IMR-90 (cell line): ENCODE measurements around the gene CDON. TPM values are rescaled to one million over a fixed set of nuclear protein-coding genes. Genes with fewer than 3 reads are reported as not detected.

Source experiments
- ATAC-seq: fragments of 200-7000 bp; cut with Tn5 transposase; 2 replicates; pipeline ENCODE4 v1.9.1; 2020; ENCODE audit warnings: low read depth, mild to moderate bottlenecking, moderate library complexity
- BruUV-seq: library from RNA; stranded (reverse); fragments of 400-500 nt; replicated peaks from 2 replicates; lab custom pipeline; 2021; lab: Mats Ljungman, UMichigan
- CTCF ChIA-PET: fragments of 300-600 bp; formaldehyde crosslinking; extraction: SDS; loops from one replicate; lab custom pipeline; 2021; ENCODE audit warnings: antibody characterized with exemption; lab: Yijun Ruan, JAX
- POLR2A ChIA-PET: fragments of 300-600 bp; sonication (Branson Sonifier 250); formaldehyde crosslinking; loops from one replicate; lab custom pipeline; 2022; ENCODE audit warnings: antibody characterized with exemption; ENCODE audit not compliant: unreplicated experiment; lab: Charles Lee
- DNase-seq: peaks from one replicate; pipeline ENCODE4 v3.0.0; 2013
- H2AFZ ChIP-seq: replicated peaks from 2 replicates; pipeline ENCODE3; 2013; ENCODE audit warnings: low read length, mild to moderate bottlenecking; ENCODE audit not compliant: poor library complexity
- H2AK5ac ChIP-seq: 2 replicates; pipeline ENCODE4 v1.6.1; 2013; ENCODE audit warnings: low read depth, low read length, inconsistent platforms
- H2AK9ac ChIP-seq: replicated peaks from 2 replicates; pipeline ENCODE3; 2013; ENCODE audit warnings: mild to moderate bottlenecking, low read depth, low read length, moderate library complexity; ENCODE audit not compliant: poor library complexity
- H2BK120ac ChIP-seq: 2 replicates; pipeline ENCODE4 v1.6.1; 2013; ENCODE audit warnings: low read depth, low read length, inconsistent platforms
- H2BK15ac ChIP-seq: 3 replicates; pipeline ENCODE4 v1.6.1; 2013; ENCODE audit warnings: low read depth, low read length, inconsistent platforms
- H2BK20ac ChIP-seq: 2 replicates; pipeline ENCODE4 v1.6.1; 2013; ENCODE audit warnings: low read depth, mild to moderate bottlenecking, inconsistent platforms, low read length, moderate library complexity
- H2BK5ac ChIP-seq: 2 replicates; pipeline ENCODE4 v1.6.1; 2013; ENCODE audit warnings: mild to moderate bottlenecking, low read depth, low read length, inconsistent platforms; ENCODE audit not compliant: poor library complexity, severe bottlenecking
- H3K14ac ChIP-seq: replicated peaks from 2 replicates; pipeline ENCODE4 v1.6.1; 2013; ENCODE audit warnings: low read depth, low read length, inconsistent platforms
- H3K18ac ChIP-seq: 2 replicates; pipeline ENCODE4 v1.6.1; 2013; ENCODE audit warnings: low read depth, low read length, control low read depth
- H3K23ac ChIP-seq: 2 replicates; pipeline ENCODE4 v1.6.1; 2013; ENCODE audit warnings: low read depth, low read length, inconsistent platforms
- H3K27ac ChIP-seq: 2 replicates; pipeline ENCODE4 v1.5.1; 2013; ENCODE audit warnings: mild to moderate bottlenecking, control low read depth, low read length; ENCODE audit not compliant: insufficient read depth
- H3K27me3 ChIP-seq: 2 replicates; pipeline ENCODE4 v1.6.1; 2013; ENCODE audit warnings: low read length; ENCODE audit not compliant: control insufficient read depth, insufficient read depth
- H3K36me3 ChIP-seq: 2 replicates; pipeline ENCODE4 v1.6.1; 2013; ENCODE audit warnings: low read length, mixed read lengths; ENCODE audit not compliant: control insufficient read depth, insufficient read depth
- H3K4ac ChIP-seq: 2 replicates; pipeline ENCODE4 v1.6.1; 2013; ENCODE audit warnings: low read depth, low read length, inconsistent platforms
- H3K4me1 ChIP-seq: 2 replicates; pipeline ENCODE4 v1.6.1; 2013; ENCODE audit warnings: low read length, mixed read lengths; ENCODE audit not compliant: control insufficient read depth, insufficient read depth
- H3K4me2 ChIP-seq: 2 replicates; pipeline ENCODE4 v1.6.1; 2013; ENCODE audit warnings: low read depth, mild to moderate bottlenecking, control low read depth, low read length, moderate library complexity
- H3K4me3 ChIP-seq: 2 replicates; pipeline ENCODE4 v1.5.1; 2013; ENCODE audit warnings: low read depth, mild to moderate bottlenecking, control low read depth, low read length, moderate library complexity; ENCODE audit not compliant: insufficient read depth
- H3K56ac ChIP-seq: 2 replicates; pipeline ENCODE4 v1.6.1; 2013; ENCODE audit warnings: low read length, inconsistent platforms; ENCODE audit not compliant: insufficient read depth; ENCODE audit errors: extremely low read depth
- H3K79me1 ChIP-seq, 2 experiments: 2 replicates each; pipeline ENCODE4 v1.6.1; 2013; ENCODE audit warnings: low read length in 2 of 2, inconsistent platforms in 1 of 2, low read depth in 1 of 2
- H3K9ac ChIP-seq: 2 replicates; pipeline ENCODE4 v1.6.1; 2013; ENCODE audit warnings: low read depth, low read length, control low read depth
- H3K9me1 ChIP-seq: 2 replicates; pipeline ENCODE4 v1.6.1; 2013; ENCODE audit warnings: low read length, inconsistent platforms; ENCODE audit not compliant: insufficient read depth
- H3K9me3 ChIP-seq: 2 replicates; pipeline ENCODE4 v1.6.1; 2013; ENCODE audit warnings: low read length; ENCODE audit not compliant: control insufficient read depth, insufficient read depth
- H4K20me1 ChIP-seq: 2 replicates; pipeline ENCODE4 v1.6.1; 2013; ENCODE audit warnings: low read length, inconsistent platforms; ENCODE audit not compliant: insufficient read depth
- H4K5ac ChIP-seq: 2 replicates; pipeline ENCODE4 v1.6.1; 2013; ENCODE audit warnings: mild to moderate bottlenecking, low read depth, low read length, control low read depth
- H4K8ac ChIP-seq, 2 experiments: 2 replicates each; pipeline ENCODE4 v1.6.1; 2013; ENCODE audit warnings: low read depth in 2 of 2, low read length in 2 of 2, control low read depth in 1 of 2, inconsistent platforms in 1 of 2
- H4K91ac ChIP-seq: 2 replicates; pipeline ENCODE4 v1.6.1; 2013; ENCODE audit warnings: low read depth, low read length, inconsistent platforms; ENCODE audit not compliant: insufficient read depth
- BHLHE40 ChIP-seq: fragments of 150-350 bp; IDR thresholded peaks from 2 replicates; pipeline ENCODE4 v1.6.1; 2016; ENCODE audit warnings: mild to moderate bottlenecking, low read depth, low read length
- CEBPB ChIP-seq: IDR thresholded peaks from 2 replicates; pipeline ENCODE4 v1.6.1; 2012; ENCODE audit warnings: low read depth, low read length, improper control_type of control experiment
- CHD1 ChIP-seq: IDR thresholded peaks from 2 replicates; pipeline ENCODE4 v1.6.1; 2012; ENCODE audit warnings: low read depth, low read length, improper control_type of control experiment
- FOS ChIP-seq: fragments of 150-350 bp; IDR thresholded peaks from 2 replicates; pipeline ENCODE4 v1.6.1; 2016; ENCODE audit warnings: low read depth, low read length
- MAFK ChIP-seq: IDR thresholded peaks from 2 replicates; pipeline ENCODE4 v1.6.1; 2012; ENCODE audit warnings: low read depth, low read length, improper control_type of control experiment
- MAZ ChIP-seq: IDR thresholded peaks from 2 replicates; pipeline ENCODE4 v1.6.1; 2012; ENCODE audit warnings: low read depth, mild to moderate bottlenecking, low read length, improper control_type of control experiment, moderate library complexity, borderline replicate concordance
- MXI1 ChIP-seq: IDR thresholded peaks from 2 replicates; pipeline ENCODE4 v1.6.1; 2012; ENCODE audit warnings: low read depth, mild to moderate bottlenecking, low read length, moderate library complexity, borderline replicate concordance
- NFE2L2 ChIP-seq: fragments of 150-350 bp; IDR thresholded peaks from 2 replicates; pipeline ENCODE4 v1.6.1; 2016; ENCODE audit warnings: low read depth, mild to moderate bottlenecking, low read length
- POLR2A ChIP-seq: IDR thresholded peaks from 2 replicates; pipeline ENCODE4 v1.6.1; 2012; ENCODE audit warnings: mild to moderate bottlenecking, low read depth, low read length
- RAD21 ChIP-seq: IDR thresholded peaks from 2 replicates; pipeline ENCODE4 v1.6.1; 2012; ENCODE audit warnings: low read length, improper control_type of control experiment
- RCOR1 ChIP-seq: IDR thresholded peaks from 2 replicates; pipeline ENCODE4 v1.6.1; 2012; ENCODE audit warnings: mild to moderate bottlenecking, low read length, improper control_type of control experiment; ENCODE audit not compliant: insufficient replicate concordance
- SMC3 ChIP-seq: fragments of 150-350 bp; IDR thresholded peaks from 2 replicates; pipeline ENCODE4 v1.6.1; 2016; ENCODE audit warnings: low read depth, mild to moderate bottlenecking, antibody characterized with exemption, low read length, moderate library complexity
- WGBS, 2 experiments: methylation state at CpG; one replicate each; pipeline versions ENCODE4 v1.1.5 to v1.1.7; 2013; ENCODE audit warnings: missing lambda C conversion rate in 2 of 2; ENCODE audit not compliant: insufficient read length in 1 of 2; ENCODE audit errors: extremely low coverage in 2 of 2; 5-methylcytosine and 5-hydroxymethylcytosine counted together
- dilution Hi-C: fragments of 300-500 bp; cut with HindIII; formaldehyde crosslinking; loops from one replicate; pipeline ENCODE4 v1.14.3; 2018; ENCODE audit warnings: low sequenced_read_pairs; ENCODE audit not compliant: unreplicated experiment
- in situ Hi-C: fragments of 300-500 bp; cut with MboI; formaldehyde crosslinking; loops from 3 replicates; pipeline ENCODE4 v1.14.3; 2019; ENCODE audit warnings: low sequenced_read_pairs, inconsistent platforms, mixed read lengths
- intact Hi-C: fragments of 100-400 bp; cut with micrococcal nuclease; formaldehyde crosslinking; loops from 2 replicates; pipeline ENCODE4 v1.10.0; 2022
- polyA plus RNA-seq, 3 experiments: library from polyadenylated mRNA; depleted of rRNA; stranded (reverse); fragments of >200 nt; gene quantifications; 2 replicates each; pipeline ENCODE4 v1.2.3, GENCODE V29; 2012; ENCODE audit warnings: low replicate concordance in 1 of 3
- total RNA-seq: library from RNA; depleted of rRNA; stranded (reverse); fragments of >200 nt; gene quantifications from 2 replicates; pipeline ENCODE4 v1.2.3, GENCODE V29; 2012
- TF ChIP-seq, protein P1 (sequence below): fragments of 150-350 bp; IDR thresholded peaks from 2 replicates; pipeline ENCODE4 v1.6.1; 2017; ENCODE audit warnings: mild to moderate bottlenecking, antibody characterized with exemption, low read length, low read depth
- TF ChIP-seq, protein P2 (sequence below): conservative IDR thresholded peaks from 2 replicates; pipeline ENCODE4 v1.5.1; 2012; ENCODE audit warnings: mild to moderate bottlenecking, low read depth, low read length, improper control_type of control experiment

CDON gene
- total and polyA plus RNA-seq, 2 of the 4 experiments (the other 2 are of a cell fraction), result 1.2 to 3.8 TPM

DNA sequence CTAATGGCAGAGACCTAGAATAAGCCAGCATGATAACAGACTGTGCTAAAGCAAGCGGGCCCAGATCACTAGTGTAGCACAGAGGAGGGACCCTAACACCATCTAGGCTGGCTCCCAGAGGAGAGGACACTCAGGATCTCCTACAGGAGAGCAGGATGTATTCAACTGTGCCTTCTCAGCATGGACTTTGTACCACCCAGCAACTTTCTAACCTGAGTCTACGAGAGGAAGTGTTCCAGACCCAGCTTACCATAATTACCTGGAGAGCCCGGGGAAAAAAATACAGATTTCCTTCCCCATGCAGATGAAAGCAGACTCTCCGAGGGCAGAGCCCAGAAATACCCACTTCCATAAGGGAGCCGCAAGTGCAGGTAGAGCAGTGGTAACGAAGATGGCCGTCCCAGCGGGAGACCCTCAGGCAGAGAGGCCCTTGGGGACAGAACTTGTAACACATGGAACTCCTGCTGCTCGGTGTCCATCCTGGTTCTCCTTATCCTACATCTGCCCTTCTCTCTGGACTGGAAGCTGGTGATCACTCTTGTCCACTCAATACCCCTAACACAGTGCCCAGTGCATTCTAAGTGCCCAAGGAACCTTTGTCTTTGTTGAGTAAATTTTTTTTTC is 138.2 kb downstream of the CDON start:
- H2BK5ac ChIP-seq, result no peak overlapping the region
- H3K14ac ChIP-seq, result no peak overlapping the region
- TF ChIP-seq MAFK (no peak), NFE2L2 (no peak), POLR2A (no peak), RCOR1 (no peak), CEBPB (no peak), CHD1 (no peak), MXI1 (no peak), SMC3 (no peak), FOS (no peak), RAD21 (no peak), BHLHE40 (no peak), MAZ (no peak)
- TF ChIP-seq, protein P1, sequence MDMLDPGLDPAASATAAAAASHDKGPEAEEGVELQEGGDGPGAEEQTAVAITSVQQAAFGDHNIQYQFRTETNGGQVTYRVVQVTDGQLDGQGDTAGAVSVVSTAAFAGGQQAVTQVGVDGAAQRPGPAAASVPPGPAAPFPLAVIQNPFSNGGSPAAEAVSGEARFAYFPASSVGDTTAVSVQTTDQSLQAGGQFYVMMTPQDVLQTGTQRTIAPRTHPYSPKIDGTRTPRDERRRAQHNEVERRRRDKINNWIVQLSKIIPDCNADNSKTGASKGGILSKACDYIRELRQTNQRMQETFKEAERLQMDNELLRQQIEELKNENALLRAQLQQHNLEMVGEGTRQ, result no peak
- TF ChIP-seq, protein P2, sequence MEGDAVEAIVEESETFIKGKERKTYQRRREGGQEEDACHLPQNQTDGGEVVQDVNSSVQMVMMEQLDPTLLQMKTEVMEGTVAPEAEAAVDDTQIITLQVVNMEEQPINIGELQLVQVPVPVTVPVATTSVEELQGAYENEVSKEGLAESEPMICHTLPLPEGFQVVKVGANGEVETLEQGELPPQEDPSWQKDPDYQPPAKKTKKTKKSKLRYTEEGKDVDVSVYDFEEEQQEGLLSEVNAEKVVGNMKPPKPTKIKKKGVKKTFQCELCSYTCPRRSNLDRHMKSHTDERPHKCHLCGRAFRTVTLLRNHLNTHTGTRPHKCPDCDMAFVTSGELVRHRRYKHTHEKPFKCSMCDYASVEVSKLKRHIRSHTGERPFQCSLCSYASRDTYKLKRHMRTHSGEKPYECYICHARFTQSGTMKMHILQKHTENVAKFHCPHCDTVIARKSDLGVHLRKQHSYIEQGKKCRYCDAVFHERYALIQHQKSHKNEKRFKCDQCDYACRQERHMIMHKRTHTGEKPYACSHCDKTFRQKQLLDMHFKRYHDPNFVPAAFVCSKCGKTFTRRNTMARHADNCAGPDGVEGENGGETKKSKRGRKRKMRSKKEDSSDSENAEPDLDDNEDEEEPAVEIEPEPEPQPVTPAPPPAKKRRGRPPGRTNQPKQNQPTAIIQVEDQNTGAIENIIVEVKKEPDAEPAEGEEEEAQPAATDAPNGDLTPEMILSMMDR, result no peak
- no peak overlapping the region for H3K56ac ChIP-seq
- H3K23ac ChIP-seq, result no peak overlapping the region
- H3K9me3 ChIP-seq, result no peaks in the 10 kb centered on the region
- ChIA-PET CTCF (interaction anchor here (1.0 kb wide), 1 partner anchor 18 kb away, joined by 3 read pairs; no protein-coding TSS in a partner anchor), POLR2A (no interaction called here)
- no peaks in the 10 kb centered on the region for H3K79me1 ChIP-seq
- H3K4ac ChIP-seq, result no peak overlapping the region
- dilution Hi-C loops (loop anchor here (25.0 kb wide), 1 partner anchor 288 kb away; the partner anchor contains the start of genes FAM118B and RPUSD4), in situ Hi-C loops (loop anchor here (5.0 kb wide), 1 partner anchor 268 kb away; no protein-coding TSS in a partner anchor), intact Hi-C loops (no loop called here)
- ATAC-seq (no peak), DNase-seq (no peak)
- H2BK20ac ChIP-seq, result no peak overlapping the region
- no peak overlapping the region for H2BK15ac ChIP-seq
- H3K27me3 ChIP-seq, result peaks cover 36% of the 10 kb centered on the region
- BruUV-seq, result no TSS peak
- no peak overlapping the region for H3K18ac ChIP-seq
- no peak overlapping the region for H4K8ac ChIP-seq
- no peak overlapping the region for H2AK9ac ChIP-seq
- H4K20me1 ChIP-seq, result no peaks in the 10 kb centered on the region
- no peak overlapping the region for H4K5ac ChIP-seq
- H3K9me1 ChIP-seq, result no peaks in the 10 kb centered on the region
- H2AK5ac ChIP-seq, result no peak overlapping the region
- no peak overlapping the region for H3K9ac ChIP-seq
- H3K4me1 ChIP-seq, result no peaks in the 10 kb centered on the region
- H3K36me3 ChIP-seq, result no peaks in the 10 kb centered on the region
- H4K91ac ChIP-seq, result no peak overlapping the region
- H3K4me3 ChIP-seq, result no peak overlapping the region
- H2BK120ac ChIP-seq, result no peak overlapping the region
- no peak overlapping the region for H3K4me2 ChIP-seq
- no peak overlapping the region for H3K27ac ChIP-seq
- no peak overlapping the region for H2AFZ ChIP-seq
- WGBS, 2 experiments, result 83% methylated on average over 1 of the region's 9 CpGs; no CpG with 5 or more reads in 1 of the 2 experiments
